ENCODE measurements around the gene CHRNE.
A peak's percentile ranks its signal among the peaks of the same experiment; 100 is the strongest.

CHRNE gene

DNA sequence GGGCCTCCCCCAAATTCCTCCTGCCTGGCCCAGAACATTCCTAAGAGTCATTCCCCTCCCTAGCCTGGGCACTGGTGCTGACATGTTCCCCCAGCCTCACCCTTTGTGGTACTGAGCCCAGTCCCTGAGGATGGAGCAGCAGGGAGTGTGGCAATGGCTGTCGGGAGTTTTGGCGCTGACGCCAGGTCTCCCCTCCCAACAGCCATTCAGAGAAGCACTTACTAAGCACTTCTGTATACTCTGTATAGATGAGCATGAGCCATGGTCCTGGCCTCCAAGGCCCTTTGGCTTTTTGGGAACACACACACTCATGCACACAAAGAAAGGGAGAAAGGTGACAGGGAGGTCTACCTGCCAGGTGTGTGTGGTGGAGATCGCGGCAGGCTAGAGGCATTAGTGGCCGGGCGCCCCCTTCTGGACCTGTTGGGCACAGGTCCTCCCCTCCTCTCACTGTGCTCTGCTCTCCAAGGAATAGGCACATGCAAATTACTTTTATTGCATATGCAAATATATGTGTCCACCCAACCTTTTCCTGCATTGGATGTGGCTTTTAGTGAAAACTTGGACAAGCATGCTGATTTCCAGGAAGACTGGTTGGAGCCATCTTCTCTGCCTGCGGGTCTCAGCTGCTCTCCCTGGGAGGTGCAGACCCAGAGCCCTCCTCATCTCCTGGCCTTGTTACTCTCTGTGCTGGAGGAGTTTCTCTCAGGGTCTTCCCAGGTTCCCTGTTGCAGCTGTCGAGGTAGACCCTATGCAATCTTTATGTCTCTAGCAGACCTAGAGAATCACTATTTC is 20.9 kb downstream of the CHRNE start:
- Histone ChIP-seq H3K9me3 (replicated peaks in 1 of 2; ENCODE audit: control insufficient read depth in 2 of 2, insufficient read depth in 1 of 2, low read depth in 1 of 2, low read length in 2 of 2) (no peaks in the 10 kb centered on the region), H3K9ac (ENCODE audit: low read depth, low read length, poor library complexity) (no peak overlapping the region), H2BK12ac (ENCODE audit: low read length) (no peak overlapping the region), H3K23ac (ENCODE audit: low read depth, low read length, poor library complexity) (no peak overlapping the region), H3K4ac (ENCODE audit: low read length) (no peak overlapping the region), H3K36me3 (replicated peaks in 1 of 2; ENCODE audit: control insufficient read depth in 2 of 2, insufficient read depth in 2 of 2, low read length in 2 of 2) (peaks cover 27 to 68% of the 10 kb centered on the region in 2 donors), H3K79me1 (ENCODE audit: low read depth, low read length) (no peaks in the 10 kb centered on the region), H2BK120ac (ENCODE audit: low read depth, low read length) (no peak overlapping the region), H3K27ac (replicated peaks; ENCODE audit: low read length) (no peak overlapping the region), H2BK5ac (ENCODE audit: low read length) (no peak overlapping the region), H4K8ac (ENCODE audit: low read depth, low read length) (no peak overlapping the region), H3K4me1 (ENCODE audit: control insufficient read depth in 2 of 2, insufficient read depth in 1 of 2, low read depth in 1 of 2, low read length in 2 of 2) (peaks cover 0 to 2% of the 10 kb centered on the region in 2 donors), H3K18ac (ENCODE audit: low read length) (no peak overlapping the region), H3K4me2 (ENCODE audit: insufficient read depth, low read length, poor library complexity, severe bottlenecking) (no peak overlapping the region), H4K91ac (ENCODE audit: low read depth, low read length, poor library complexity) (no peak overlapping the region), H2AK5ac (ENCODE audit: low read depth, low read length) (no peak overlapping the region), H3K4me3 (ENCODE audit: low read length in 2 of 2) (no peak overlapping the region), H3K14ac (ENCODE audit: low read length) (no peak overlapping the region), H3K27me3 (ENCODE audit: control insufficient read depth in 3 of 3, insufficient read depth in 3 of 3, low read depth in 1 of 3, low read length in 3 of 3) (no peaks in the 10 kb centered on the region), H2AFZ (ENCODE audit: low read length) (no peak overlapping the region), H2BK15ac (ENCODE audit: low read length) (no peak overlapping the region)
- WGBS, 2 donors (ENCODE audit: extremely low coverage in 2 of 2, insufficient read length in 2 of 2, insufficient replicate concordance in 1 of 2) = no CpG with 5 or more reads among the region's 9 CpGs
- peak; percentile 29 for DNase-seq (ENCODE audit: low spot score)

GRCh38 chr17:4880857-4881256 is 22.0 kb downstream of the CHRNE start:
- H3K27me3 ChIP-seq (ENCODE audit: control insufficient read depth in 3 of 3, insufficient read depth in 3 of 3, low read depth in 1 of 3, low read length in 3 of 3) = no peaks in the 10 kb centered on the region

GRCh38 chr17:4879601-4880000 is 23.3 kb downstream of the CHRNE start:
- Histone ChIP-seq H3K4me3 (ENCODE audit: low read length in 2 of 2) (no peak overlapping the region), H3K36me3 (replicated peaks in 1 of 2; ENCODE audit: control insufficient read depth in 2 of 2, insufficient read depth in 2 of 2, low read length in 2 of 2) (peaks cover 11 to 55% of the 10 kb centered on the region in 2 donors), H4K91ac (ENCODE audit: low read depth, low read length, poor library complexity) (no peak overlapping the region), H2BK12ac (ENCODE audit: low read length) (no peak overlapping the region), H3K9me3 (replicated peaks in 1 of 2; ENCODE audit: control insufficient read depth in 2 of 2, insufficient read depth in 1 of 2, low read depth in 1 of 2, low read length in 2 of 2) (no peaks in the 10 kb centered on the region), H3K79me1 (ENCODE audit: low read depth, low read length) (no peaks in the 10 kb centered on the region), H4K8ac (ENCODE audit: low read depth, low read length) (no peak overlapping the region), H2BK120ac (ENCODE audit: low read depth, low read length) (no peak overlapping the region), H3K9ac (ENCODE audit: low read depth, low read length, poor library complexity) (no peak overlapping the region), H3K23ac (ENCODE audit: low read depth, low read length, poor library complexity) (no peak overlapping the region), H3K18ac (ENCODE audit: low read length) (no peak overlapping the region), H3K4ac (ENCODE audit: low read length) (no peak overlapping the region), H2AFZ (ENCODE audit: low read length) (no peak overlapping the region), H3K27me3 (ENCODE audit: control insufficient read depth in 3 of 3, insufficient read depth in 3 of 3, low read depth in 1 of 3, low read length in 3 of 3) (no peaks in the 10 kb centered on the region), H2BK15ac (ENCODE audit: low read length) (no peak overlapping the region), H2BK5ac (ENCODE audit: low read length) (no peak overlapping the region), H3K4me1 (ENCODE audit: control insufficient read depth in 2 of 2, insufficient read depth in 1 of 2, low read depth in 1 of 2, low read length in 2 of 2) (peaks cover 0 to 2% of the 10 kb centered on the region in 2 donors), H3K4me2 (ENCODE audit: insufficient read depth, low read length, poor library complexity, severe bottlenecking) (no peak overlapping the region), H3K27ac (replicated peaks; ENCODE audit: low read length) (no peak overlapping the region), H3K14ac (ENCODE audit: low read length) (no peak overlapping the region), H2AK5ac (ENCODE audit: low read depth, low read length) (no peak overlapping the region)
- no CpG with 5 or more reads among the region's 4 CpGs for WGBS, 2 donors (ENCODE audit: extremely low coverage in 2 of 2, insufficient read length in 2 of 2, insufficient replicate concordance in 1 of 2)
- no peak for DNase-seq (ENCODE audit: low spot score)

More at GRCh38 chr17:4880857-4881256, 22.0 kb downstream of the CHRNE start:
- WGBS, 2 donors (ENCODE audit: extremely low coverage in 2 of 2, insufficient read length in 2 of 2, insufficient replicate concordance in 1 of 2) = no CpG with 5 or more reads among the region's 15 CpGs
- no peak overlapping the region for H3K4me3 ChIP-seq (ENCODE audit: low read length in 2 of 2)
- no peak overlapping the region for H4K91ac ChIP-seq (ENCODE audit: low read depth, low read length, poor library complexity)
- no peak overlapping the region for H3K14ac ChIP-seq (ENCODE audit: low read length)
- H3K9me3 ChIP-seq (replicated peaks in 1 of 2; ENCODE audit: control insufficient read depth in 2 of 2, insufficient read depth in 1 of 2, low read depth in 1 of 2, low read length in 2 of 2) = no peaks in the 10 kb centered on the region
- no peak overlapping the region for H3K4me2 ChIP-seq (ENCODE audit: insufficient read depth, low read length, poor library complexity, severe bottlenecking)
- DNase-seq (ENCODE audit: low spot score) = no peak
- H3K4me1 ChIP-seq (ENCODE audit: control insufficient read depth in 2 of 2, insufficient read depth in 1 of 2, low read depth in 1 of 2, low read length in 2 of 2) = peaks cover 0 to 2% of the 10 kb centered on the region in 2 donors
- no peak overlapping the region for H4K8ac ChIP-seq (ENCODE audit: low read depth, low read length)
- no peak overlapping the region for H2BK120ac ChIP-seq (ENCODE audit: low read depth, low read length)
- H3K36me3 ChIP-seq (replicated peaks in 1 of 2; ENCODE audit: control insufficient read depth in 2 of 2, insufficient read depth in 2 of 2, low read length in 2 of 2) = peaks cover 21 to 61% of the 10 kb centered on the region in 2 donors
- no peak overlapping the region for H3K18ac ChIP-seq (ENCODE audit: low read length)
- H2AFZ ChIP-seq (ENCODE audit: low read length) = no peak overlapping the region
- H3K23ac ChIP-seq (ENCODE audit: low read depth, low read length, poor library complexity) = no peak overlapping the region
- no peak overlapping the region for H2BK12ac ChIP-seq (ENCODE audit: low read length)
- no peak overlapping the region for H2BK15ac ChIP-seq (ENCODE audit: low read length)
- no peak overlapping the region for H3K4ac ChIP-seq (ENCODE audit: low read length)
- H2BK5ac ChIP-seq (ENCODE audit: low read length) = no peak overlapping the region
- H3K79me1 ChIP-seq (ENCODE audit: low read depth, low read length) = no peaks in the 10 kb centered on the region
- H2AK5ac ChIP-seq (ENCODE audit: low read depth, low read length) = no peak overlapping the region
- no peak overlapping the region for H3K27ac ChIP-seq (replicated peaks; ENCODE audit: low read length)
- H3K9ac ChIP-seq (ENCODE audit: low read depth, low read length, poor library complexity) = no peak overlapping the region

GRCh38 chr17:4877089-4877488 is 25.8 kb downstream of the CHRNE start:
- H3K4me2 ChIP-seq (ENCODE audit: insufficient read depth, low read length, poor library complexity, severe bottlenecking) = no peak overlapping the region
- no peak overlapping the region for H2BK5ac ChIP-seq (ENCODE audit: low read length)
- H3K4ac ChIP-seq (ENCODE audit: low read length) = no peak overlapping the region
- no peak overlapping the region for H3K18ac ChIP-seq (ENCODE audit: low read length)
- H3K4me1 ChIP-seq (ENCODE audit: control insufficient read depth in 2 of 2, insufficient read depth in 1 of 2, low read depth in 1 of 2, low read length in 2 of 2) = peaks cover 0 to 2% of the 10 kb centered on the region in 2 donors
- no peak overlapping the region for H2AFZ ChIP-seq (ENCODE audit: low read length)
- no CpG with 5 or more reads among the region's 5 CpGs for WGBS, 2 donors (ENCODE audit: extremely low coverage in 2 of 2, insufficient read length in 2 of 2, insufficient replicate concordance in 1 of 2)
- DNase-seq (ENCODE audit: low spot score) = no peak
- H3K27ac ChIP-seq (replicated peaks; ENCODE audit: low read length) = no peak overlapping the region
- H3K36me3 ChIP-seq (replicated peaks in 1 of 2; ENCODE audit: control insufficient read depth in 2 of 2, insufficient read depth in 2 of 2, low read length in 2 of 2) = peaks cover 7 to 52% of the 10 kb centered on the region in 2 donors
- H2BK15ac ChIP-seq (ENCODE audit: low read length) = no peak overlapping the region
- no peaks in the 10 kb centered on the region for H3K79me1 ChIP-seq (ENCODE audit: low read depth, low read length)
- H2AK5ac ChIP-seq (ENCODE audit: low read depth, low read length) = no peak overlapping the region
- H3K9me3 ChIP-seq (replicated peaks in 1 of 2; ENCODE audit: control insufficient read depth in 2 of 2, insufficient read depth in 1 of 2, low read depth in 1 of 2, low read length in 2 of 2) = no peaks in the 10 kb centered on the region
- H3K14ac ChIP-seq (ENCODE audit: low read length) = no peak overlapping the region
- no peak overlapping the region for H3K4me3 ChIP-seq (ENCODE audit: low read length in 2 of 2)
- no peak overlapping the region for H3K9ac ChIP-seq (ENCODE audit: low read depth, low read length, poor library complexity)
- no peaks in the 10 kb centered on the region for H3K27me3 ChIP-seq (ENCODE audit: control insufficient read depth in 3 of 3, insufficient read depth in 3 of 3, low read depth in 1 of 3, low read length in 3 of 3)
- H2BK120ac ChIP-seq (ENCODE audit: low read depth, low read length) = no peak overlapping the region
- H2BK12ac ChIP-seq (ENCODE audit: low read length) = no peak overlapping the region
- peak overlapping the region; percentile 3 for H3K23ac ChIP-seq (ENCODE audit: low read depth, low read length, poor library complexity)
- no peak overlapping the region for H4K91ac ChIP-seq (ENCODE audit: low read depth, low read length, poor library complexity)
- no peak overlapping the region for H4K8ac ChIP-seq (ENCODE audit: low read depth, low read length)

Measured in neuronal stem cell (in vitro differentiated cells).